Ovary (tissue), 3 donors: ENCODE results near the gene SPATA13.

Experiments
- EP300 ChIP-seq: sonication (generic); formaldehyde crosslinking; IDR thresholded peaks from one replicate; pipeline ENCODE4 v1.6.1; 2017; ENCODE audit warnings: antibody characterized with exemption
- POLR2A ChIP-seq: fragments of 450-650 bp; IDR thresholded peaks from one replicate; pipeline ENCODE4 v1.6.1; 2017; ENCODE audit warnings: antibody characterized with exemption, mild to moderate bottlenecking, moderate library complexity
- TF ChIP-seq, protein P1 (sequence below), 3 donors: fragments of 450-650 bp in 2 of 3; fragments of 200-600 bp in 1 of 3; IDR thresholded peaks; one replicate each; pipeline versions ENCODE4 v1.5.1 to v1.8.0; 2016 to 2022; ENCODE audit warnings: antibody characterized with exemption in 3 of 3, mild to moderate bottlenecking in 1 of 3
- donor health status: DM: no; HTN: no; CAD: no.

DNA sequence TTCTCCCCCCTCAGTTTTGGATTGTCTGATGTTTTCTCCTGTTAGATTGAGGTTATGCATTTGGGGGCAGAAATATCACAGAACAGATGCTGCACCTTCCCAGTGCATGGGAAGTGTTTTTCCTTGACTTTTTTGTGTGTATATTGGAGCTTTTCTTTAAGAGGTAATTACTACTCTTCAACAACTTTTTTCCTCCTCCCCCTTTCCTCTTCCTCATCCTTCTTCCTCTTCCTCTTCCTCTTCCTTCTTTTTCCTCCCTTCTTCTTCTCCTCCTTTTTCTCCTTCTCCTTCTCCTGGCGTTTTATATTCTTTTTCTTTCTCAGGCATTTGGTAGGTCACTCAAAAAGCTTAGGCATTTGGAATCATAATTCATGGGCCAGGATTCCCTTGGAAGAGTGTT, 18.1 kb upstream of the SPATA13 start:
- TF ChIP-seq, protein P1, sequence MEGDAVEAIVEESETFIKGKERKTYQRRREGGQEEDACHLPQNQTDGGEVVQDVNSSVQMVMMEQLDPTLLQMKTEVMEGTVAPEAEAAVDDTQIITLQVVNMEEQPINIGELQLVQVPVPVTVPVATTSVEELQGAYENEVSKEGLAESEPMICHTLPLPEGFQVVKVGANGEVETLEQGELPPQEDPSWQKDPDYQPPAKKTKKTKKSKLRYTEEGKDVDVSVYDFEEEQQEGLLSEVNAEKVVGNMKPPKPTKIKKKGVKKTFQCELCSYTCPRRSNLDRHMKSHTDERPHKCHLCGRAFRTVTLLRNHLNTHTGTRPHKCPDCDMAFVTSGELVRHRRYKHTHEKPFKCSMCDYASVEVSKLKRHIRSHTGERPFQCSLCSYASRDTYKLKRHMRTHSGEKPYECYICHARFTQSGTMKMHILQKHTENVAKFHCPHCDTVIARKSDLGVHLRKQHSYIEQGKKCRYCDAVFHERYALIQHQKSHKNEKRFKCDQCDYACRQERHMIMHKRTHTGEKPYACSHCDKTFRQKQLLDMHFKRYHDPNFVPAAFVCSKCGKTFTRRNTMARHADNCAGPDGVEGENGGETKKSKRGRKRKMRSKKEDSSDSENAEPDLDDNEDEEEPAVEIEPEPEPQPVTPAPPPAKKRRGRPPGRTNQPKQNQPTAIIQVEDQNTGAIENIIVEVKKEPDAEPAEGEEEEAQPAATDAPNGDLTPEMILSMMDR (IDR thresholded peaks at IDR 0.05), result no peak
- TF ChIP-seq POLR2A (no peak), EP300 (no peak)
